ENCODE results near the gene KSR2.

KSR2 gene

GRCh38 chr12:117404940-117405339 lies 563.9 kb downstream of the KSR2 start:
- DNase-seq (ENCODE audit: extremely low spot score, insufficient read length, low read depth) (no peak), FAIRE-seq (no peak)

DNA sequence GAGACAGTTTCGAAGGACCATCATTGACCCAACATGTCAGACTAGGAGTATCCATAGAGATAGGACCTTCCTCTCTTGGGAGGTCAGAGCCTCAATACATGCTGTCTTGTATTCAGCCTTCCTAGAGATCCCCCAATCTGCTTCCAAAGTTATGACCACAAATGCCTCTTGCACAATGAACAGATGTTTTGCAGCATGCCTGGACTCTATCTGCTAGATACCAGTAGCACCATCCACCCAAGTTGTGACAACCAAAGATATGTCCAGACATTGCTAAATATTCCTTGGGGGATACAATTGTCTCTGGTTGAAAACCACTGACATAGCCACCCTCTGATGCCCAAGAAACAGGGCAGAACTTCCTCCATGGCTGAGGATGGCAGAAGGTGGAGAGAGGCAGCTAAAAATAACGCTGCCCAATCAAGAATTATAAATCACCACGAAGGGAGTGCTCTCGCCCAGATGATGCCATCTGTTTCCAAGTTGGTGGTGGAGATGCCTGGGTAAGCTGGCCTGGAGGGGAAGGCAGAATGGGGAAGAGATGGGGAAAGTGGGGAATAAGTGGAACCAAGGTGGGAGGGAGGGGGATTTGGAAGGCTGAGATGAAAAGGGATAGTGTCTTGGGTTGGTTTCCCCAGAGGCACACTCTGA lies 564.5 kb downstream of the KSR2 start:
- DNase-seq (ENCODE audit: extremely low spot score, insufficient read length, low read depth), result no peak
- FAIRE-seq, result no peak

- FAIRE-seq, result no peak
- no peak for DNase-seq (ENCODE audit: extremely low spot score, insufficient read length, low read depth)
Measured at GRCh38 chr12:117403586-117404139, 565.1 kb downstream of the KSR2 start.

Measured in GM18507 (cell line).